ENCODE results near the gene CDH26. TPM values are rescaled to one million over a fixed set of nuclear protein-coding genes. Genes with fewer than 3 reads are reported as not detected.

Gene CDH26
- polyA plus RNA-seq, 1 experiment, result 0.18 TPM

DNA sequence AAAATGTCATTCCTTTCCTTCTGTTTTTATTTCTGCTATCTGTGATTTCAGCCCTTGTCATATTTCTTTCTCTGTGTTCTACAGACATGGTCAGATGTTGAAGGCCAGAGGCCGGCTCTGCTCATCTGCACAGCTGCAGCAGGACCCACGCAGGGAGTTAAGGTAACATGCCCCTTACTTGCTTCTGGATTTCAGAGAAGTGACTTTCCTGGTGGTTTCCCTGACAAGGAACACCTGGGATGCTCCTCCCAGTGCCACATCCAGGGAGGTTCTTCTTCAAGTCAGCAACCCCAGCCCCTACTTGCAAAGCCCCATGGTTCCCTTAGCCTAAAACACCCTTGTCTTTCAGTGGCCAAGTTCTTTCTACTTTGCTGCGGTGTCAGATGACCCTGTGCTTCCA, 41.3 kb downstream of the CDH26 start:
- CTCF ChIA-PET, result interaction anchor here (1.3 to 1.7 kb wide), 2 partner anchors 10 to 58 kb away, joined by 4 to 5 read pairs; no protein-coding TSS in a partner anchor
- no peak overlapping the region for H3K4me3 ChIP-seq (ENCODE audit: low read depth, low read length)
- TF ChIP-seq CTCF (IDR thresholded peaks at IDR 0.05; ENCODE audit: insufficient read depth, low read depth, low read length), result no peak
- no peak for DNase-seq (ENCODE audit: low read depth)
- POLR2A ChIA-PET, result no interaction called here
- H3K36me3 ChIP-seq (ENCODE audit: control insufficient read depth, insufficient read depth, low read length), result no peaks in the 10 kb centered on the region
- peaks cover 5% of the 10 kb centered on the region for H3K27me3 ChIP-seq (ENCODE audit: control insufficient read depth, insufficient read depth, low read length)

DNA sequence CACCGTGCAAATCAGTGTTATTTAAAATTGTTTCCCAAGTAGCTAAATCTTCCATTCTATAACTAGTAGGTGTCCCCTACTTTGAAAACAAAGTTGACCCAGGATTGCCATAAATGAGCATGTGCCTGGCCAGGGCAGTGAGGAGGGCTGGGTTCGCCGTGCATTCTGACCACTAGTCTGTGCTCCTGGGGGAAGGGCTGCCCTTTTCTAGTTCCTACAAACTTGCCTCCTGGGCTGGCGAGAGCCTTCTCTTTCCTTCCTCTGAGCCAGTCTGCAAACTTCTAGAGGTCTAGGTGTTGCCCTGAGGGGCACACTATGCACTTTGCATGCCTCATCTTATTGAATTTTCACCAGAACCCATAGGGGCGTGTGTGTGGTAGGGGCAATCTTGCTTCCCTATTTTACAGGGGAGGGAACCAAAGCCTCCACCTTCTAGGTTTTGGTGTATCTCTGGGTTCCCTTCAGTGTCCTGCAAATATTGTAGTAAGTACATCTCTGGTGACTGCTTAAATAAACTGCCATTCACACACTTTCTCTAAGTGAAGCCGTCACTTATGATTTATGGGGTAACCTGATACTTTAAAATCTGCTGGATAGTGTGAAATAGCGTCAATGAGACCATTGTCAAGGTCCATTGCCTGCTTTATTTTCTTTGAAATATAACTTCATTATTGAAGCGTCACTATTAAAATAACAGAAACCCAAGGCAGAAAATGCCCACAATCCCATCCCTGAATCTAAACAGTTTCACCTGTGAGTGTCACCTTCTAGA, 42.2 kb downstream of the CDH26 start:
- TF ChIP-seq CTCF (IDR thresholded peaks at IDR 0.05; ENCODE audit: insufficient read depth, low read depth, low read length), result no peak
- CTCF ChIA-PET, result interaction anchor here (0.9 kb wide), 1 partner anchor 7 kb away, joined by 3 read pairs; no protein-coding TSS in a partner anchor
- POLR2A ChIA-PET, result no interaction called here
- Histone ChIP-seq H3K36me3 (ENCODE audit: control insufficient read depth, insufficient read depth, low read length) (no peaks in the 10 kb centered on the region), H3K4me3 (ENCODE audit: low read depth, low read length) (no peak overlapping the region), H3K27me3 (ENCODE audit: control insufficient read depth, insufficient read depth, low read length) (peaks cover 5% of the 10 kb centered on the region)
- no peak for DNase-seq (ENCODE audit: low read depth)

- Histone ChIP-seq H3K27me3 (ENCODE audit: control insufficient read depth, insufficient read depth, low read length) (peaks cover 3% of the 10 kb centered on the region), H3K4me3 (ENCODE audit: low read depth, low read length) (no peak overlapping the region), H3K36me3 (ENCODE audit: control insufficient read depth, insufficient read depth, low read length) (no peaks in the 10 kb centered on the region)
- CTCF ChIA-PET, result interaction anchor here (0.9 kb wide), 1 partner anchor 8 kb away, joined by 3 read pairs; no protein-coding TSS in a partner anchor
- no peak for DNase-seq (ENCODE audit: low read depth)
- POLR2A ChIA-PET, result no interaction called here
- no peak for TF ChIP-seq CTCF (IDR thresholded peaks at IDR 0.05; ENCODE audit: insufficient read depth, low read depth, low read length)
These were observed 42.9 kb downstream of the CDH26 start for GRCh38 chr20:60001108-60001507.

GRCh38 chr20:60003776-60004175, 45.6 kb downstream of the CDH26 start:
- CTCF ChIA-PET, result no interaction called here
- POLR2A ChIA-PET, result no interaction called here
- Histone ChIP-seq H3K36me3 (ENCODE audit: control insufficient read depth, insufficient read depth, low read length) (no peaks in the 10 kb centered on the region), H3K27me3 (ENCODE audit: control insufficient read depth, insufficient read depth, low read length) (peaks cover 3% of the 10 kb centered on the region), H3K4me3 (ENCODE audit: low read depth, low read length) (no peak overlapping the region)
- no peak for TF ChIP-seq CTCF (IDR thresholded peaks at IDR 0.05; ENCODE audit: insufficient read depth, low read depth, low read length)
- no peak for DNase-seq (ENCODE audit: low read depth)

- Histone ChIP-seq H3K27me3 (ENCODE audit: control insufficient read depth, insufficient read depth, low read length) (peaks cover 3% of the 10 kb centered on the region), H3K36me3 (ENCODE audit: control insufficient read depth, insufficient read depth, low read length) (no peaks in the 10 kb centered on the region), H3K4me3 (ENCODE audit: low read depth, low read length) (no peak overlapping the region)
- ChIA-PET POLR2A (no interaction called here), CTCF (interaction anchor here (0.5 to 1.1 kb wide), 2 partner anchors 13 to 1685 kb away, joined by 3 read pairs; no protein-coding TSS in a partner anchor)
- no peak for TF ChIP-seq CTCF (IDR thresholded peaks at IDR 0.05; ENCODE audit: insufficient read depth, low read depth, low read length)
- DNase-seq (ENCODE audit: low read depth), result no peak
These were observed 48.0 kb downstream of the CDH26 start for GRCh38 chr20:60006261-60006660.
